AG10803 (cell line): ENCODE measurements around the gene PQBP1.
A peak's percentile ranks its signal among the peaks of the same experiment; 100 is the strongest.

Experiments
- DNase-seq: peaks from one replicate; pipeline ENCODE4 v3.0.0; 2010; ENCODE audit warnings: low read depth
- H3K4me3 ChIP-seq: 2 replicates; pipeline ENCODE4 v1.5.1; 2011; ENCODE audit warnings: mild to moderate bottlenecking, low read length, control low read depth
- TF ChIP-seq, protein P1 (sequence below): conservative IDR thresholded peaks from 2 replicates; pipeline ENCODE4 v1.5.1; 2011; ENCODE audit warnings: mild to moderate bottlenecking, low read length, control low read depth, inconsistent platforms

PQBP1 gene

DNA sequence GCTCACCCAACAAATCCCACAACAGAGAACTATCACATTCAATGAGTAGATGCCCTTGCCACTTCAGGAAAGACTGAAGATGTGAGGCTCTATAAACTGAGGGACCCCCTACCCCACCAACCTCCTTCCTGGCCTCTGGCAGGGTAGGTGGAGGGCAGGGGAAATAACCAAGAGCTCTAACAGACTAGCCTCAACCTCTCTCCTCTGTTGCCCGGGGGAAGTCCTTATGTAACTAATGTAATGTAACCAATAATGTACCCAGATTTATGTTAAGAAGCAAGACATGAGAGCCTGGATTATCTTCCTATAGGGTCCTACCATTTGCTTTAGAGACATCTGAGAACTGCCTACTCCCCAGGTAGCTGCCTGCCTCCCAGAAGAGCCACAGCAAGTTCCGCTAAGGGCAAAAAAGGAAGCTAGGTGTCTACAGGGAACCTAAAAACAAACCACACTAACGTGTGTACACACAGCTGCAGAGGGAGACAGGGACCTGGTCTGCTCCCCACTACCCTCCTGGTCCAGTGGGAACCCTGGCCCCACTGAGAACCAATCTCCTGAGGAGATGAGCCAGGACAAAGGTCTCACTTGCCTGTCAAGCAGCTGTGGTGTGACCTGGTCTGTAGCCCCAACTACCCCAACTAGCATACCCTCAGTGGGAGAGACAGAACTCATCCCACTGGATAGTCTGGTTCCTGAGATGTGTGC lies 41.9 kb downstream of the PQBP1 start:
- TF ChIP-seq, protein P1, sequence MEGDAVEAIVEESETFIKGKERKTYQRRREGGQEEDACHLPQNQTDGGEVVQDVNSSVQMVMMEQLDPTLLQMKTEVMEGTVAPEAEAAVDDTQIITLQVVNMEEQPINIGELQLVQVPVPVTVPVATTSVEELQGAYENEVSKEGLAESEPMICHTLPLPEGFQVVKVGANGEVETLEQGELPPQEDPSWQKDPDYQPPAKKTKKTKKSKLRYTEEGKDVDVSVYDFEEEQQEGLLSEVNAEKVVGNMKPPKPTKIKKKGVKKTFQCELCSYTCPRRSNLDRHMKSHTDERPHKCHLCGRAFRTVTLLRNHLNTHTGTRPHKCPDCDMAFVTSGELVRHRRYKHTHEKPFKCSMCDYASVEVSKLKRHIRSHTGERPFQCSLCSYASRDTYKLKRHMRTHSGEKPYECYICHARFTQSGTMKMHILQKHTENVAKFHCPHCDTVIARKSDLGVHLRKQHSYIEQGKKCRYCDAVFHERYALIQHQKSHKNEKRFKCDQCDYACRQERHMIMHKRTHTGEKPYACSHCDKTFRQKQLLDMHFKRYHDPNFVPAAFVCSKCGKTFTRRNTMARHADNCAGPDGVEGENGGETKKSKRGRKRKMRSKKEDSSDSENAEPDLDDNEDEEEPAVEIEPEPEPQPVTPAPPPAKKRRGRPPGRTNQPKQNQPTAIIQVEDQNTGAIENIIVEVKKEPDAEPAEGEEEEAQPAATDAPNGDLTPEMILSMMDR, result no peak
- DNase-seq, result no peak
- H3K4me3 ChIP-seq, result no peak overlapping the region

- H3K4me3 ChIP-seq, result no peak overlapping the region
- no peak for DNase-seq
Measured at GRCh38 chrX:48940404-48940955, 42.8 kb downstream of the PQBP1 start.

DNA sequence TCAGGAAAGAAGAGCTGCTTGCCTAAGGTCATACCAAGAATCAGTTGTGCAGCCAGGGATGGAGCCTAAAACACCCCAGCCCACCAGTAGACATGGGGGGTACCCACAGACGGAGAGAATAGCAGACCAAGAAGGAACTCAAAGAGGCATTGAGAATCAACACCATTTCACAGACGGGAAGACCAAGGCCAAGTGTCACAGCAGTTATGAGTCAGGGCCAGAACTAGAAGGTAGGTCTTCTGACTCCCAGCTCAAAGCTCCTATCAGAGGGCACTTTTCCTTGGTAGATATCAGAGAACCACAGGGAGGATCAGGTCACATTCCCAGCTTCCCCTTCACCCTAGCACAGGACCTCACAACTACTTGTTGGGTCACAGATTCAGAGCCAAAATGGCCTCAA lies 45.2 kb downstream of the PQBP1 start:
- DNase-seq, result no peak
- TF ChIP-seq, protein P1, result no peak
- no peak overlapping the region for H3K4me3 ChIP-seq

More at GRCh38 chrX:48940404-48940955, 42.8 kb downstream of the PQBP1 start:
- TF ChIP-seq, protein P1, result no peak

GRCh38 chrX:48945517-48946348 lies 48.0 kb downstream of the PQBP1 start:
- H3K4me3 ChIP-seq, result no peak overlapping the region
- TF ChIP-seq, protein P1, result peak; percentile 75
- DNase-seq, result peak; percentile 42

GRCh38 chrX:48948589-48948988 lies 50.9 kb downstream of the PQBP1 start:
- no peak overlapping the region for H3K4me3 ChIP-seq
- TF ChIP-seq, protein P1, result no peak
- no peak for DNase-seq
